Testis (tissue), 2 donors: ENCODE data around the gene PKNOX2.

ENCODE experiments used
- POLR2A ChIP-seq: fragments of 450-650 bp; IDR thresholded peaks from one replicate; pipeline ENCODE4 v1.6.1; 2017; ENCODE audit warnings: antibody characterized with exemption, mild to moderate bottlenecking, moderate library complexity
- TF ChIP-seq, protein P1 (sequence below), 3 experiments: fragments of 450-650 bp in 2 of 3; fragments of 200-600 bp in 1 of 3; sonication (generic) in 1 of 3; IDR thresholded peaks; one replicate each; pipeline ENCODE4 v1.5.1; 2016 to 2019; ENCODE audit warnings: antibody characterized with exemption in 3 of 3, mild to moderate bottlenecking in 2 of 3, moderate library complexity in 1 of 3

DNA sequence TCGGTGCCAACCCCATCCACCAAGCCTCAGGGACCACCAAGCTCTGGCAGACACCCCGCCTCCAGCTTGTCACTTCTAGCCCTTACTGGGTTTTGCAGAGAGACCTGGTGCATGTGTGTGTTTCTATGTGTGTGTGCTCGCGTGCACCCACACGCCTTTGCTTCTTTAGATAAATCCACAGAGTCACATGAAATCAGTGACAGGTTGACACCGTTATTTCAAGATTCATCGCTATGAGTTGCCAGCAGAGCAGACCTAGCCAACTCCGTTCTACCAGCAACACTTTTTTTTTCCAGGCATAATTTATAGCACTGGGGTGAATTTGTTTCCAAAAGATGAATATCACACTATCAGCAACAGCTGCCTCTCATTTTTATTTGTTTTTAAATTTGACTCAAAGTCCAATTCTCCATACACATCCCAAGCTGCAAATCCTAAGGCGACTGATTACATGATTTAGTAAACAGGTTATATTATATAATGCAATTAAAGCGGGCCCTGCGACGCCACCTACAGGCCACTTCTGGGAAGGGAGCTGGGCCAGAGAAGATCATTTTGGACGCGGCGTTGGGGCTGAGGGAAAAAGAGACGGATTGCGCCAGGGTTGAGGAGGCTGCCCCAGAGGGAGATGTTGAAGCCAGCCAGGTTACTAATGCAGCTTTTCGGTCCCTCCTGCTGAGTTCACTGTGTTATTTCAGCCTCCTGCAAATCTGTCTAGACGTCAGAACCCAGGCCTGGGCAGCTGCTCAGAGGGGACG, 181.0 kb downstream of the PKNOX2 start:
- TF ChIP-seq, protein P1, sequence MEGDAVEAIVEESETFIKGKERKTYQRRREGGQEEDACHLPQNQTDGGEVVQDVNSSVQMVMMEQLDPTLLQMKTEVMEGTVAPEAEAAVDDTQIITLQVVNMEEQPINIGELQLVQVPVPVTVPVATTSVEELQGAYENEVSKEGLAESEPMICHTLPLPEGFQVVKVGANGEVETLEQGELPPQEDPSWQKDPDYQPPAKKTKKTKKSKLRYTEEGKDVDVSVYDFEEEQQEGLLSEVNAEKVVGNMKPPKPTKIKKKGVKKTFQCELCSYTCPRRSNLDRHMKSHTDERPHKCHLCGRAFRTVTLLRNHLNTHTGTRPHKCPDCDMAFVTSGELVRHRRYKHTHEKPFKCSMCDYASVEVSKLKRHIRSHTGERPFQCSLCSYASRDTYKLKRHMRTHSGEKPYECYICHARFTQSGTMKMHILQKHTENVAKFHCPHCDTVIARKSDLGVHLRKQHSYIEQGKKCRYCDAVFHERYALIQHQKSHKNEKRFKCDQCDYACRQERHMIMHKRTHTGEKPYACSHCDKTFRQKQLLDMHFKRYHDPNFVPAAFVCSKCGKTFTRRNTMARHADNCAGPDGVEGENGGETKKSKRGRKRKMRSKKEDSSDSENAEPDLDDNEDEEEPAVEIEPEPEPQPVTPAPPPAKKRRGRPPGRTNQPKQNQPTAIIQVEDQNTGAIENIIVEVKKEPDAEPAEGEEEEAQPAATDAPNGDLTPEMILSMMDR (IDR thresholded peaks at IDR 0.05), result peak; percentile 92 to 94 (median 94)
- no peak for TF ChIP-seq POLR2A
